Astrocyte (in vitro differentiated cells and primary cell): ENCODE data around the gene CD1D.

Experiments
- CTCF ChIP-seq: IDR thresholded peaks from 2 replicates; pipeline ENCODE4 v1.5.1; 2011; ENCODE audit warnings: low read depth, mild to moderate bottlenecking, inconsistent platforms, low read length, moderate library complexity; ENCODE audit not compliant: insufficient read depth
- EZH2 ChIP-seq: IDR thresholded peaks from 2 replicates; pipeline ENCODE4 v1.6.1; 2012; ENCODE audit warnings: mild to moderate bottlenecking, low read length, inconsistent platforms; ENCODE audit not compliant: insufficient read depth

- TF ChIP-seq CTCF (no peak), EZH2 (no peak)
Measured at GRCh38 chr1:158186180-158186579, 5.5 kb downstream of the CD1D start.
